ENCODE data around the gene SREBF2. TPM values are rescaled to one million over a fixed set of nuclear protein-coding genes. Genes with fewer than 3 reads are reported as not detected.

Gene SREBF2
- total and polyA plus RNA-seq, 10 of the 15 experiments (the other 5 are each of a cell fraction or from before 2014, with no cell fraction given), result 2.4 to 177 (median 78.8) TPM

GRCh38 chr22:41821471-41822316 lies 11.2 kb upstream of the SREBF2 start (continued):
- TF ChIP-seq CHD1 (IDR thresholded peaks at IDR 0.05; ENCODE audit: low read depth, low read length) (no peak), IKZF1 (conservative IDR thresholded peaks at IDR 0.05) (no peak), ZSCAN29 (IDR thresholded peaks at IDR 0.05) (no peak), GABPA (IDR thresholded peaks at IDR 0.05; ENCODE audit: low read depth) (no peak), ZBTB40 (IDR thresholded peaks at IDR 0.05; ENCODE audit: borderline replicate concordance) (no peak), IKZF2 (IDR thresholded peaks at IDR 0.05) (no peak), ETV6 (conservative IDR thresholded peaks at IDR 0.05 in 1 of 2, IDR thresholded peaks at IDR 0.05 in 1 of 2; ENCODE audit: borderline replicate concordance in 1 of 2, low read depth in 1 of 2) (no peak), EGR1 (IDR thresholded peaks at IDR 0.05; ENCODE audit: borderline replicate concordance in 1 of 2, low read depth in 2 of 2, low read length in 2 of 2) (no peak), SIN3A (IDR thresholded peaks at IDR 0.05; ENCODE audit: low read depth, low read length) (no peak), NFYA (IDR thresholded peaks at IDR 0.05; ENCODE audit: borderline replicate concordance, low read depth, low read length) (no peak), ZNF274 (IDR thresholded peaks at IDR 0.05; ENCODE audit: insufficient read depth, insufficient read length) (no peak), NR2F1 (conservative IDR thresholded peaks at IDR 0.05) (no peak), PKNOX1 (IDR thresholded peaks at IDR 0.05) (no peak), SP1 (IDR thresholded peaks at IDR 0.05; ENCODE audit: low read depth, low read length) (no peak)
